NT2/D1 (cell line): Measurements from ENCODE around the gene NFATC4.

Source experiments
- DNase-seq: peaks from one replicate; pipeline ENCODE4 v3.0.0-alpha.2; 2011; ENCODE audit warnings: low read depth, low spot score
- H3K27me3 ChIP-seq: 2 replicates; pipeline ENCODE4 v1.6.0; 2011; ENCODE audit warnings: mild to moderate bottlenecking; ENCODE audit not compliant: insufficient read length, insufficient read depth
- H3K36me3 ChIP-seq: 2 replicates; pipeline ENCODE4 v1.6.1; 2011; ENCODE audit warnings: mild to moderate bottlenecking, low read length, mixed read lengths; ENCODE audit not compliant: insufficient read depth, insufficient read length
- H3K4me1 ChIP-seq: 2 replicates; pipeline ENCODE4 v1.5.1; 2011; ENCODE audit not compliant: insufficient read depth, insufficient read length
- H3K4me3 ChIP-seq: 2 replicates; pipeline ENCODE4 v1.5.1; 2011; ENCODE audit warnings: low read depth; ENCODE audit not compliant: insufficient read length
- H3K9ac ChIP-seq: 2 replicates; pipeline ENCODE4 v1.6.0; 2011; ENCODE audit warnings: low read depth; ENCODE audit not compliant: insufficient read length
- H3K9me3 ChIP-seq: 2 replicates; pipeline ENCODE4 v1.5.1; 2011; ENCODE audit warnings: mild to moderate bottlenecking, low read length; ENCODE audit not compliant: insufficient read depth
- SUZ12 ChIP-seq: IDR thresholded peaks from 2 replicates; pipeline ENCODE4 v1.6.1; 2011; ENCODE audit not compliant: insufficient read length, insufficient read depth; ENCODE audit errors: extremely low read depth
- YY1 ChIP-seq: IDR thresholded peaks from 2 replicates; pipeline ENCODE4 v1.6.1; 2011; ENCODE audit not compliant: insufficient read length, insufficient read depth
- ZNF274 ChIP-seq: IDR thresholded peaks from 2 replicates; pipeline ENCODE4 v1.6.1; 2011; ENCODE audit warnings: mild to moderate bottlenecking, low read depth, low read length

Gene NFATC4

DNA sequence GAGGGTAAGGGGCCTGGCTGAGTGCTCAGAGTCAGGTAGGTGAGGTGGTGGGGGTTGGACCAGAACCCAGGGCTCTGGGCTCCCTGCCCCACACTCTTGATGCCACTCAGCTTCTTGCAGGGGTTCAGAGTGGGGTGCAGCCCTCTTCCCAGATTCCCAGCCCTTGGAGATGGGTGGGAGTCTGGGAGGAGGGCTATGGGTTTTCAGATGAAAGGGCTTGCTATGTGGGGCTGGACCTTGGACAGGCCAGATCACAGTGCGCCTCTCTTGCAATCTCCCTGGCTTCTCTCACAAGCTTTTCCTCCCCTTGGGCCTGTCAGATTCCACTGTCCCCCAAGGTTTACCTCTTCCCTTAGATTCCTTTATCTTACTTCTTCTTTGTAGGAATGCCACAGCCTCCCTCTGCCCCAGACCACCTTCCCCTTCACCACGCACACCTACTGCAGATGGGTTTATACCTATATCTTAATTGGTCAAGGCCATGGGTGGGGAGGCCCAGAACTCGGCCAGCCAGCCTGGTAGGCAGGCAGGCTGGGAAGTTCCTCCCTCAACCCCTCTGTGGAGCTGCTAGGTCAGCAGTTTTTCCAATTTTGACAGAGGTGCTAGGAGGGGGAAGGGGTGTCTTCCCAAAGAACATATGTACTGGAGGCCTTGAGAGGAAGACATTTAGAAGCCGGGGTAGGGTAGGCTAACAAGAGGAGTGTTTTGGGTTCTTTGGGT, 32.2 kb downstream of the NFATC4 start:
- H3K36me3 ChIP-seq: no peaks in the 10 kb centered on the region
- no peak for DNase-seq
- peaks cover 14% of the 10 kb centered on the region for H3K4me1 ChIP-seq
- H3K9ac ChIP-seq: peak overlapping the region; percentile 72
- no peaks in the 10 kb centered on the region for H3K9me3 ChIP-seq
- no peak for TF ChIP-seq ZNF274
- TF ChIP-seq SUZ12: no peak
- no peak for TF ChIP-seq YY1
- H3K4me3 ChIP-seq: no peak overlapping the region
- no peaks in the 10 kb centered on the region for H3K27me3 ChIP-seq

DNA sequence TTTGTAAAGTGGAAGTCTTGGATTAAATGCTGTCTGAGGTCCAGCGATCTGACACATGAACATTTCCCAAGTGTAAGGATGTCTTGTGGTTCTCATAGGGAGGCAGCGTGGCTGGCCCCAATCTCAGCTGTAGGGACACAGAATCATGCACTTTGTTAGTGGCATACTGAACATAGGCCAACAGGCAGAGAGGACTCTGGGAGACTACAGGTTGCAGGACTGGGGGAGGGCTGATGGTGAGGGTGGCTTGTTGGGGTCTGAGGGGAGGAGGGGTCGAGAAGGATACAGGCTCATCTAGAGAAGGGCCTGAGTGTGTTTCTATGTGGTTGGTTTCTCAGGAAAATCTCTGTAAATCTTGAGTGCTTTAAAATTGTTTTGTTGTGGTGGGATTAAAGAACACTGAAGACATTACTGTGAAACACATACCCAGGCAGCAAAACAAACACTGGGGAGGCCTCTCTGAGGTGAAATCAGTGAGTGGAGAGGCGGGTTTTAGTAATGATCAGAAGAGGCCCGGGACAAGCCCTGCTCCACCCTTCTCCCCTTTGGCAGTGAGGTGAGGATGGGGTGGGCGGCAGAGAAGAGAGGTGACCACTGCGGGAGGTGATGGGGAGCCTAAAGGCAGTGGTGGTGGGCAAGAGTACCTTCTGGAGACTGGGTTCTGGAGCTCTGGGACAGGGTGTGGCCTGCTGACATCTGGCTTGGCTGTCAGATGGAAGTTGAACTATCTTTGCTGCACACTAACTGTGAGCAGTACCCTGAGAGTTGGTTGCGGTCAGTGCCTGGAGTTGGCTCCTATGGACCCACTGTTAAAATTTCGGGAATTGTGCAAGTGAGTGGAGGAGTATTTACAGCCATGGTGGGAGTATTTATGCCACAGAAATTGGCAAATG, 34.1 kb downstream of the NFATC4 start:
- H3K27me3 ChIP-seq: no peaks in the 10 kb centered on the region
- TF ChIP-seq ZNF274: no peak
- no peak overlapping the region for H3K4me3 ChIP-seq
- H3K9ac ChIP-seq: no peak overlapping the region
- no peaks in the 10 kb centered on the region for H3K36me3 ChIP-seq
- H3K4me1 ChIP-seq: peaks cover 14% of the 10 kb centered on the region
- H3K9me3 ChIP-seq: no peaks in the 10 kb centered on the region
- no peak for DNase-seq

DNA sequence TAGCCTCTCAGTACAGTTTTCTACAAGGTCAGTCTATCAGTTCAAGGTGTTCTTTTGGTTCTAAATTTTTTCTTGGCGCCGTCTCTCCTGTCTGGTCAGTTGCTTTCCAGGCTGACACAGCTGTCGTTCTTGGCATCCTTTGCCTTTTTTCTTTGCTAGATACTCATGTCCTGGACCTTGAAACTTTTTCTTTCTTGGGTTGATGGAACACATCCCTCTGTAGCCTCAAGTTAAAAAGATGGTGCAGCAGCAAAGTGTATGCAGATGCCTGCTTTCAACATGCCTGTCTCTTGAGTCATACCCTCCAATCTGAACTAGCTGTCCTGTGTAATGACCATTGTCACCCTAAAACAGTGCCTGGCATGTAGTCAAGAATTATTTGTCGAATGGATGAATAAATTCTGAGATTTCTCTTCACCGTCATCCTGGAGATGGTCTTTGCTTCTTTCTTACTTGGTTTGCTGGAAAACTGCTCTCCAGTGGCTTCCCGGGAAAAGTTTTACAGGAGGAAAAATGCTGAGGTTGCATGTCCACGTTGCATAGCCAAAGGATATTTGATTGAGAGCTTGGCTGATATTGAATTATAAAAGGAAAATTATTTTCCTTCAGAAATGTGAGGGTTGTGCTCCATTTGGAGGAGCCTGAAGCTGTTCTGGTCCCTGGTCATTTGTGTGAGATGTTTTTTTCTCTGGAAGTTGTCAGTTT, 35.5 kb downstream of the NFATC4 start:
- Histone ChIP-seq H3K9me3 (no peaks in the 10 kb centered on the region), H3K27me3 (no peaks in the 10 kb centered on the region), H3K9ac (no peak overlapping the region), H3K4me3 (no peak overlapping the region), H3K4me1 (peaks cover 12% of the 10 kb centered on the region), H3K36me3 (peaks cover 6% of the 10 kb centered on the region)
- TF ChIP-seq YY1 (no peak), ZNF274 (no peak)
- DNase-seq: no peak

DNA sequence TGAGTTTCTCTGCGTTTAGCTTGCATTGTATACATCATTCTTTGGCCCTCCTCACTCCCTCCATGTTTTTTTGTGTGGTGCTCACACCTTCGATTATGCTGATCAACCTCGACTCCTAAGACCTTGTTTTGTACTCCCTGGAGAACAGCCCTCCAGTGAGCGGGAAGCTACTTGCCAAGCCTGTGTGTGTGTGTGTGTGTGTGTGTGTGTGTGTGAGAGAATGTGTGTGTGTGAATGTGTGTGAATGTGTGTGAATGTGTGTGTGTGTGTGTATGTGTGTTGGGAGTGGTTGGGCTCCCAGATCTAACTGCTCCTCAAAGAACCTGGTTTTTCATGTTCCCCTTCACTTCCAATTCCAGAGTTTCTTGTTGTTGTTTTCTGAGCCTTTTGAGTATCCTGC, 36.8 kb downstream of the NFATC4 start:
- no peak for DNase-seq
- Histone ChIP-seq H3K36me3 (peaks cover 16% of the 10 kb centered on the region), H3K4me1 (peaks cover 9% of the 10 kb centered on the region), H3K4me3 (no peak overlapping the region), H3K9me3 (no peaks in the 10 kb centered on the region), H3K9ac (no peak overlapping the region), H3K27me3 (no peaks in the 10 kb centered on the region)
- TF ChIP-seq YY1 (no peak), SUZ12 (no peak), ZNF274 (no peak)

DNA sequence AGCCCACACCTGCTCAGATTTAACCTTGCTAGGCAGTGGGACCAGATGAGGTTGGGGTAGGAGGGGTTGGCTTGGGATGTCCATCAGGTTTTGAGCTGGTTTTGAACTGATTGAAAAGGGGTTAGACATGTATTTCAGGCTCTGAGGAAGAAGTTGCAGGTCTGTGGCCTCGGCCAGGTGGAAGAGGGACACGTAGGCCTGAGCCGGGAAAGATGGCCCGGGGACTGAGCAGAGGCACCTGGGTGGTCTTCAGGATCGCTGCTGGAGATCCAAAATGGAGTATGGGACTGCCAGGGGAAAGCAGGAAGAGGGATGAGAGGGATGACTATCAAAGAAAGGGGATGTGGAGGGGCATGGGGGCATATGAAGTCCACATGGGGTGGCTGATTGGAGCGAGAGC, 38.4 kb downstream of the NFATC4 start:
- H3K4me1 ChIP-seq: peaks cover 7% of the 10 kb centered on the region
- no peaks in the 10 kb centered on the region for H3K9me3 ChIP-seq
- no peak for DNase-seq
- no peak for TF ChIP-seq SUZ12
- TF ChIP-seq YY1: no peak
- no peak for TF ChIP-seq ZNF274
- H3K36me3 ChIP-seq: peaks cover 19% of the 10 kb centered on the region
- no peak overlapping the region for H3K4me3 ChIP-seq
- H3K9ac ChIP-seq: no peak overlapping the region
- no peaks in the 10 kb centered on the region for H3K27me3 ChIP-seq

DNA sequence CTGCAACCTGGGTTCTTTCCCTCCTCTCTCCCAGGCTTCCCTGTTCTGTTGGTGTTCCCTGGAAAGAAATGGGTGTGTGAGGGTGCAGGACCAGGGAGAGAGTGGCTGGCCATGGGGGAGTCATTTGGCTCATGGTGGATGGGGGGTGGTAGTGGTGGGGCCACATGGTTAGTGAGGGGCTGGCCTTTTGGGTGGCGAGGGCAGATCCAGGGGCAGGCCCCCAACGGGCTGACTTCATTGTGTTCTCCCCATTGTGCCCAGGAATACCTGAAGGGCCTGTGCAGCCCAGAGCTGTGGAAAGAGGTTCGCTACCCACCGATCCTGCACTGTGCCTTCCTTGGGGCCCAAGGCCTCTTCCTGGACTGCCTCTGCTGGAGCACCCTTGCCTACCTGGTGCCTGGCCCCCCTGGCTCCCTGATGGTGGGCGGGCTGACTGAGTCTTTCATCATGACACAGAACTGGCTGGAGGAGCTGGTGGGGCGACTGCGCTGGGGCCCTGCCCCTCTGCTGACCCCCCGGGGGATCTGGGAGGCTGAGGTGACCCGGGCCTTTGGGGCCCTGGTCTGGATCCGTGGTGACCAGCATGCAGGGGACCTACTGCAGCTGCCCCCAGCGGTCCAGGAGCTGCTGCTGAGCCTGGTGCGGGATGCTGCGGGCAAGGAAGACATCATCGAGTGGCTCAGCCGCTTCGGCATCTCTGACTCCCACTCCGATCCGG, 39.8 kb downstream of the NFATC4 start:
- TF ChIP-seq ZNF274 (no peak), SUZ12 (no peak), YY1 (no peak)
- no peak overlapping the region for H3K9ac ChIP-seq
- DNase-seq: no peak
- H3K4me1 ChIP-seq: peaks cover 4% of the 10 kb centered on the region
- H3K27me3 ChIP-seq: no peaks in the 10 kb centered on the region
- no peaks in the 10 kb centered on the region for H3K9me3 ChIP-seq
- H3K4me3 ChIP-seq: no peak overlapping the region
- H3K36me3 ChIP-seq: peaks cover 20% of the 10 kb centered on the region

DNA sequence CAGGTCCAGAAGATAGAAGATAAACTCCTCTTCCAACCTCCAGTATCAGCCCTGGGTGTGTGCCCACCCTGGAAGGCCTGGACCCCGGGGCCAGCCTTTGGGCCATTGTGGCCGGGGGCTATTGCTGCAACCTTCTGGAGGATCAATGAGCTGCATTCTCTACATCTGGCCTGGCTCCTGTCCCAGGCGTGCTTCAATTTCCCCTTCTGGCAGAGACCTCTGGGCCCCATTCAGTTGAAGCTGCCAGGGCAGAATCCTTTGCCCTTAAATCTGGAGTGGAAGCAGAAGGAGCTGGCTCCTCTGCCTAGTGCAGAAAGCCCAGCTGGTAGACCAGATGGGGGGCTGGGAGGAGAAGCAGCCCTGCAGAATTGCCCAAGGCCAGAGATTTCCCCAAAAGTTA, 40.8 kb downstream of the NFATC4 start:
- no peaks in the 10 kb centered on the region for H3K9me3 ChIP-seq
- no peak for DNase-seq
- H3K4me3 ChIP-seq: no peak overlapping the region
- TF ChIP-seq YY1: no peak
- no peak for TF ChIP-seq ZNF274
- TF ChIP-seq SUZ12: no peak
- no peak overlapping the region for H3K9ac ChIP-seq
- H3K4me1 ChIP-seq: peaks cover 4% of the 10 kb centered on the region
- peaks cover 25% of the 10 kb centered on the region for H3K36me3 ChIP-seq
- H3K27me3 ChIP-seq: no peaks in the 10 kb centered on the region
